ACC112 (cell line): ENCODE results near the gene KCNMA1.

Source experiments
- H2AFZ ChIP-seq: fragments of 200-600 bp; sonication (generic); one replicate; pipeline ENCODE4 v1.6.0; 2017; ENCODE audit warnings: antibody characterized with exemption, low read length; ENCODE audit not compliant: unreplicated experiment
- H3K27ac ChIP-seq: fragments of 200-600 bp; sonication (generic); 2 replicates; pipeline ENCODE4 v1.5.1; 2014; ENCODE audit warnings: low read depth, mild to moderate bottlenecking, antibody characterized with exemption, low read length, moderate library complexity
- H3K27me3 ChIP-seq: fragments of 200-600 bp; sonication (generic); 2 replicates; pipeline ENCODE4 v1.6.1; 2014; ENCODE audit warnings: mild to moderate bottlenecking, antibody characterized with exemption, low read length, moderate library complexity, mixed read lengths; ENCODE audit not compliant: insufficient read depth
- H3K36me3 ChIP-seq: fragments of 200-600 bp; sonication (generic); 2 replicates; pipeline ENCODE4 v1.6.1; 2016; ENCODE audit warnings: mild to moderate bottlenecking, antibody characterized with exemption, low read length, moderate library complexity, mixed read lengths; ENCODE audit not compliant: insufficient read depth
- H3K4me1 ChIP-seq: fragments of 200-600 bp; sonication (generic); one replicate; pipeline ENCODE4 v1.6.1; 2016; ENCODE audit warnings: low read length, mixed read lengths; ENCODE audit not compliant: insufficient read depth, unreplicated experiment, control insufficient read depth
- H3K4me3 ChIP-seq: fragments of 200-600 bp; sonication (generic); 2 replicates; pipeline ENCODE4 v1.5.1; 2014; ENCODE audit warnings: mild to moderate bottlenecking, low read depth, low read length
- H3K79me2 ChIP-seq: fragments of 200-600 bp; sonication (generic); one replicate; pipeline ENCODE4 v1.6.0; 2016; ENCODE audit warnings: low read length; ENCODE audit not compliant: control insufficient read depth, unreplicated experiment, insufficient read depth

The KCNMA1 gene

GRCh38 chr10:76995023-76995422 is 642.6 kb downstream of the KCNMA1 start:
- H3K4me1 ChIP-seq, result no peaks in the 10 kb centered on the region
- H3K79me2 ChIP-seq, result no peaks in the 10 kb centered on the region
- H2AFZ ChIP-seq, result no peak overlapping the region
- H3K27me3 ChIP-seq, result no peaks in the 10 kb centered on the region
- H3K4me3 ChIP-seq, result no peak overlapping the region
- H3K27ac ChIP-seq, result no peak overlapping the region
- H3K36me3 ChIP-seq, result no peaks in the 10 kb centered on the region

GRCh38 chr10:76993213-76993612 is 644.4 kb downstream of the KCNMA1 start:
- H3K36me3 ChIP-seq, result no peaks in the 10 kb centered on the region

GRCh38 chr10:76992467-76992866 is 645.1 kb downstream of the KCNMA1 start:
- no peaks in the 10 kb centered on the region for H3K4me1 ChIP-seq
- no peaks in the 10 kb centered on the region for H3K27me3 ChIP-seq
- H3K36me3 ChIP-seq, result no peaks in the 10 kb centered on the region
- no peak overlapping the region for H2AFZ ChIP-seq
- H3K79me2 ChIP-seq, result no peaks in the 10 kb centered on the region
- H3K4me3 ChIP-seq, result no peak overlapping the region
- H3K27ac ChIP-seq, result no peak overlapping the region

More at GRCh38 chr10:76993213-76993612, 644.4 kb downstream of the KCNMA1 start:
- Histone ChIP-seq H3K27me3 (no peaks in the 10 kb centered on the region), H2AFZ (no peak overlapping the region), H3K79me2 (no peaks in the 10 kb centered on the region), H3K4me3 (no peak overlapping the region), H3K27ac (no peak overlapping the region), H3K4me1 (no peaks in the 10 kb centered on the region)

- Histone ChIP-seq H3K36me3 (no peaks in the 10 kb centered on the region), H2AFZ (no peak overlapping the region), H3K79me2 (no peaks in the 10 kb centered on the region), H3K4me3 (no peak overlapping the region), H3K4me1 (no peaks in the 10 kb centered on the region), H3K27me3 (no peaks in the 10 kb centered on the region), H3K27ac (no peak overlapping the region)
Observed at GRCh38 chr10:76991621-76992020, 646.0 kb downstream of the KCNMA1 start.

DNA sequence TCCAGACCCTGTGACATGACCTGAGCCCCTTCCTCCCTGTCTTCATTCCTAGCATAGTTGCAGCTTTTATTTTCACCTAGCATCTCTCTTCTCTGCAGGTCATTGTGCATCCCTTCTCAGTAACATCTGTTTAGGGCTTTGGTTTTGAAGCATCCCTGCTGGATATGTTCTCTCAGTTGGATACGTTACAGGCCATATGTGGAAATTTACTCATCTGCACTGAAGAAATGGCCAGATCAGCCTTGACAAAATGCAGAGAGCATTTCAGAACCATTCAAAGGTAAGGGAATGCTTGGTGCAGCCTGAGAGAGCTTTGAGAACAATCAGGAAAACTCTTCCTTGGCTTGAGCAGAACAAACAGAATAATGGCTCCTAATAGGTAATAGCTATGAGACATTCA is 647.0 kb downstream of the KCNMA1 start:
- Histone ChIP-seq H3K36me3 (no peaks in the 10 kb centered on the region), H3K79me2 (no peaks in the 10 kb centered on the region), H3K27me3 (no peaks in the 10 kb centered on the region), H3K4me1 (no peaks in the 10 kb centered on the region), H3K27ac (no peak overlapping the region), H3K4me3 (no peak overlapping the region), H2AFZ (no peak overlapping the region)

GRCh38 chr10:76984559-76985443 is 652.8 kb downstream of the KCNMA1 start:
- no peak overlapping the region for H3K4me3 ChIP-seq
- no peaks in the 10 kb centered on the region for H3K27me3 ChIP-seq
- no peak overlapping the region for H2AFZ ChIP-seq
- no peaks in the 10 kb centered on the region for H3K4me1 ChIP-seq
- no peaks in the 10 kb centered on the region for H3K36me3 ChIP-seq
- H3K79me2 ChIP-seq, result no peaks in the 10 kb centered on the region
- no peak overlapping the region for H3K27ac ChIP-seq

DNA sequence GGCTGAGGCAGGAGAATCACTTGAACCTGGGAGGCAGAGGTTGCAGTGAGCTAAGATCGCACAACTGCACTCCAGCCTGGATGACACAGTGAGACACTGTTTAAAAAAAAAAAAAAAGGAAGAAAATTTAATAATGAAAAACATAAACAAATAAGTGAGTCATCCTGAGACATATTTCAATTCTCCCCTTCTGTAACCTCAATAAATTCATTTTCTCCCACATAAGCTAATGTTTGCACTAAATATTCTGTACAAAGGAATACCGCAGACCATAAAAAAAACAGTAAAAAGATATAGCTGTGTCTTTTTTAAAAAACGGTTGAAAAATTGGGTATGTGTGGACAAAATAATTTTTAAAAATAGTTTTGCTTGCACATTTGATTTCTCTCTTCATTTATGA is 654.0 kb downstream of the KCNMA1 start:
- Histone ChIP-seq H3K27me3 (no peaks in the 10 kb centered on the region), H3K79me2 (no peaks in the 10 kb centered on the region)

DNA sequence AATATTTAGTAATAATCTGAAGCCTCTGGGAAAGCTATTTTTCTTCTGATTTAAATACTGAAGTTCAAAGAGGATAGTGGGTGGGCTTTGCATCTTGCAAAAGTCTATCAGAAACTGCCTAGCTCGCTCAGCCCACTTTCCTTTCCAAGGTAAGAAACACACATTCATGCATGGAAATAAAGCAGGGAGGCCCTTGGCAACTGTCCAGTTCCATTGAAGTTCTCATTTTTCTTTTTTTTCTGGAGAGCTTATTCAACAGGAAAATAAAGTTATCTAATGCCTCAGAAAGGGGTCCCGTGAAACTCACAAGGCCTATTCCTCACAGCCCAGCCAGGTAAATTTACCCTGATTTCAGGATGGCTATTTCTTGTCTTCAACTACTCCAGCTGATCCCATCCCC is 654.9 kb downstream of the KCNMA1 start:
- Histone ChIP-seq H3K79me2 (no peaks in the 10 kb centered on the region), H3K4me1 (no peaks in the 10 kb centered on the region), H3K27ac (no peak overlapping the region), H3K36me3 (no peaks in the 10 kb centered on the region), H3K27me3 (no peaks in the 10 kb centered on the region), H2AFZ (no peak overlapping the region), H3K4me3 (no peak overlapping the region)

More for the DNA sequence above, 654.0 kb downstream of the KCNMA1 start:
- Histone ChIP-seq H3K4me3 (no peak overlapping the region), H3K36me3 (no peaks in the 10 kb centered on the region), H3K27ac (no peak overlapping the region), H2AFZ (no peak overlapping the region), H3K4me1 (no peaks in the 10 kb centered on the region)

DNA sequence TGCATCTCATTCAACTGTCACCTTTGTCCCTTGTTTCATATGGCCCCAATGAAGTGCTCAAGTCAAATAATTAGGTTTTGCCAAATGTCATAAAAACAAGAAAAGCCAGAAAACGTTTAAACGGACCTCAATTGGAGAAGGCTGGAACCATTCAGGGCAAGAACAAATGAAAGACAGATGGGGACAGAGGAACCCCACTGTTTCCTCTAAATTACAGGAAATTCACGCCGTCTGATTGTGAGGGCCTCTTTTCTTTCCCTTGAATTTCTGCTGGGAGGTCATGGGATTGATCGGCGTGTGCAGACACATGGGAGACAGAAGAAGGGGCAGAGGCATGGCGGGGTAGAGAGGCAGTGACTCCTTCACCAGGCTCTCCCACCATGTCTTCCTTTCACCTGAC is 656.4 kb downstream of the KCNMA1 start:
- no peaks in the 10 kb centered on the region for H3K79me2 ChIP-seq
- no peaks in the 10 kb centered on the region for H3K36me3 ChIP-seq
- no peak overlapping the region for H3K4me3 ChIP-seq
- H3K27ac ChIP-seq, result no peak overlapping the region
- H3K4me1 ChIP-seq, result no peaks in the 10 kb centered on the region
- H3K27me3 ChIP-seq, result no peaks in the 10 kb centered on the region
- H2AFZ ChIP-seq, result no peak overlapping the region

DNA sequence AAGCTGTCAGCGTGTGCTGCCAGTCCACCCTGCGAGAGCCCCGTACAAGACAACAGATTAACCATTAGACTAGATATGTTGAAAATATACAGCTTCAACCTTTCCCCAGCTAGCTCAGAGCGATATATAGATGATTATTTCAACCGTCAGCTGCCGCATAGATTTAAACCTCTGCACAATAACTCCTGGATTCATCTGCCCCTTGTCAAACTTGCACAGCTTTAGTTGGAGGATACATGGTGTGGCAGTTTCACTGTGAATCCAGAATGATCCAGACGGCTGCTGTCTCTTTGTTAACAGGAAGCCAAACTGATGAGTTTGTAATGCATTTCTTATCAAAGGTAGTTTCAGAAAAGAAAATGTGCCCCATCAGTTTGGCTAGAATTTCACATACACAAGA is 659.7 kb downstream of the KCNMA1 start:
- H3K36me3 ChIP-seq, result no peaks in the 10 kb centered on the region

GRCh38 chr10:76977046-76977445 is 660.6 kb downstream of the KCNMA1 start:
- Histone ChIP-seq H3K79me2 (no peaks in the 10 kb centered on the region), H3K27me3 (no peaks in the 10 kb centered on the region), H3K4me1 (peaks cover 10% of the 10 kb centered on the region), H3K36me3 (no peaks in the 10 kb centered on the region), H2AFZ (no peak overlapping the region), H3K27ac (no peak overlapping the region), H3K4me3 (no peak overlapping the region)

More for the DNA sequence above, 659.7 kb downstream of the KCNMA1 start:
- Histone ChIP-seq H3K79me2 (no peaks in the 10 kb centered on the region), H2AFZ (no peak overlapping the region), H3K27ac (no peak overlapping the region), H3K4me1 (peaks cover 10% of the 10 kb centered on the region), H3K27me3 (no peaks in the 10 kb centered on the region), H3K4me3 (no peak overlapping the region)
